ENCODE data around the gene LARGE2.

Gene LARGE2

GRCh38 chr11:45928535-45929215 lies 6.2 kb downstream of the LARGE2 start:
- DNase-seq (ENCODE audit: low read depth in 2 of 2): no peak

DNA sequence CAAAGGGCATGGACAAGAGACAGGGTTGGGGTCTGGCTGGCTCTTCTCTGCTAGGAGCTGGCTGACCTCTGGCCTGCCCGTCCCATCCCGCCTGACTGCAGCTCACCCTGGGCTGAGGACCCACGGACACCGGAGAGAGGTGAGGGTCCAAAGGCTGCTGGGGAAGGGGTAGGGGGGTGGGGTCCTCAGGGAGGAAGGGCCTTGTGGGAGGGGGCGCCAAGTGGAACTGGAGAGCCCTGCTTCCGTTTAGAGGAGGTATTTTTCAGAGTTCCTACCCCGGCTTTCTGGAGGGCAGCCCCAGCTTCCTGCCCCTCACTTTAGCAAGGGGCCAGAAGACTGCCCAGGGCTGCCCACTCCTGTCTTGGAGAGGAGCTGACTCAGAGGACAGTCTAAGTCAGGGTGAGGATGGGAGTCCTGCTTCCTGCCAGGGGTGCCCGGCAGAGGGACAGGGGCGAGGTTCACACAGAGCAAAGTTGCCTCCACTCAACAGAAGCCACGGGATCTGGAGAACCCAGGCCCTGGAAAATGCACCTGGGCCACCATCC lies 7.1 kb downstream of the LARGE2 start:
- no peak for DNase-seq (ENCODE audit: low read depth in 2 of 2)

DNA sequence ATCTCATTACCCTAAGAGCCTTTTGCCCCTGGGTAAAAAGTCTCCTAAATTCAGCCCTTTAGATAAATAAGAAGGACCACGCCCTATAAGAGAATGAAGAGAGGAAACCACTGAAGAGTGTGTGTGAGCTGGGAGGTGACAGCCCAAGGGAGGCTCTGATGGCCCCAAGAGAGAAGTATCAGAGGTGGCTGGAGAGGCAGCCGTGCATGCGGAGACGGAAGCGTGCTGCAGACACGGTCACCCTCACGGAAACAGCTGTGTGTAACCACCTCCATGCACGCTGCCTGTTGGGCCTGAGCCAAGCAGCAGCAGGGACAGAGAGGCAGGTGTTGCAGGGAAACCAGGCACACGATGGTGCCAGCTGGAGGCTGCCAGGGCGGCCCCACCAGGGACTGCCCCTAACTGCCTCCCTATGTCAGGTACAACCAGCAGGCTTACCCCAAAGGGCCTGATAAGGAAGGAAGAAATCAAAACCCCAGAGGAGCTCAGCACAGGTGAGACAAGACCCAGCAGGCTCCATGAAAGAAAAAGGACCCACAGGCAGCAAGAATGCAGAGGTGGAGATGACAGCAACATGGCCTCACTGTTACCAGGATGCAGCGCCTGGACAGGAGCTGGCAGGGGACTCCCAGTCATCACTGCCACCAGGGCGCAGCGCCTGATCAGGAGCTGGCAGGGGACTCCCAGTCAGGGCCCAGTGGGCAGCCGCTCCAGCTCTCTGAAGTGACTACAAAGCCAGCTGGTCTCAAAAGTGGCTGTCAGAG lies 7.8 kb downstream of the LARGE2 start:
- DNase-seq (ENCODE audit: low read depth in 2 of 2): no peak

DNA sequence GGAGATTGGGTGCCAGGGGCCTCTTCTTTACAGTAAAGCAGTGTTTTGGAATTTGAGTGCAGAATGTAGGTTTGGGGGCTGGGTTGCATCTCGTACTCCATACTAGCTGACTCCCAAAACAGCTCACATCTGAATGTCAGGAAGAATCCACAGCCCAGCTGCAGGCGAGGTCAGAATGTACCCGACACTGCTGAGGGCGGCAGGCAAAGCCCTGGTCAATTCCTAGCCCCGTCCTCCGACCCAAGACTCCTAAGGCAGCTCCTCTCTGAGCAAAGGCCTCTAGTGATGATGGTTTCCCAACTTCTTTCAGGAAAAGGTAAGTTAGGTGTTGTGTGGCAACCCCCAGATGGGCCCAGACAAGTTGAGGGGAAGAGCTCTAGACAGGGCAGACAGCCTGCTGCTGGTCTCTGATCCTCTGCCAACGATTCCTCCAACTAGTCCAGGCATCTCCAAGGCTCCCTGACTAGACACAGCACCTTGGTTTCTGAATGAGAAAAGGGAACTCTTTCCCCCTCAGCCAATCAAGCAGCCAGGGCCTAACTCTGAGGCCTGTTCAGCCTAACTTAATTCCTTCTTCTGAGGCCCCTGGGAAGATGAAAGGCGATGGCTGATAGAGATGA lies 8.6 kb downstream of the LARGE2 start:
- no peak for DNase-seq (ENCODE audit: low read depth in 2 of 2)

- no peak for DNase-seq (ENCODE audit: low read depth in 2 of 2)
These were observed 9.3 kb downstream of the LARGE2 start for GRCh38 chr11:45931739-45932138.

- DNase-seq (ENCODE audit: low read depth in 2 of 2): no peak
These were observed 9.8 kb downstream of the LARGE2 start for GRCh38 chr11:45932217-45932616.

- no peak for DNase-seq (ENCODE audit: low read depth in 2 of 2)
These were observed 10.8 kb downstream of the LARGE2 start for GRCh38 chr11:45933131-45933831.

DNA sequence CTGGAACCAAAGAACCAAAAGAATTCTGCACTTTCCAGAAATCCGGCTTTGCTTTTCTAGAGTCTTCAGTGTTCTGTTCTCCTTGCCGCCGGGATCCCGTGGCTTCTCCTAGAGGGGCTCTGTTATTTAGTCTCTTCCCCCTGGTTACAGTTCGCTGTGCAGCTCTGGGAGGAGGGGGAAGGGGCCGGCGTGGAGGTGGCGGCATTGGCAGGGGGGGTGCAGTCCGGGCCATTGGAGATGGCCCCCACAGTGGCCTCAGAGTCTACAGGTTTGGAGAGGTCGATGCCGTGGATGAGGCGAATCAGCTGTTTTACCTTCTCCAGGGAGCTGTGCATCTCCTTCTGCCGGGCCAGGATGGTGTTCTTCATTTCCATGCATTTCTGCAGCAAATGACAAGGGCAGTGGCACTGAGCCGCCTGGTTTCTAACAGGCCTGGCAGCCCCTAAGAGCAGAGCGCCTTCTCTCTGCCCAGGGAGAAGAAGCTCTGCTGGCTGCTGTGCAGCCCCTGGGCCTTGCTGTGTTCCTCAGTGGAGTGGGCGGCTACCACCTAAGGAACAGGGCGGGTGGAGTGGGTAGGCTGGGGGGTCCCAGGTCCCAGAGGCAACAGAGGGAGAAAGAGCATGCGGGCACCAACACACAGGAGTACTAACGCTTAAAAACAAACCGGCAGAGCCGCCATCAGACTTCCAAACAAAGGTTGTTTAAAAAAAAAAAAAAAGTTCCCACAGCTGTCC lies 11.6 kb downstream of the LARGE2 start:
- DNase-seq (ENCODE audit: low read depth in 2 of 2): no peak

DNA sequence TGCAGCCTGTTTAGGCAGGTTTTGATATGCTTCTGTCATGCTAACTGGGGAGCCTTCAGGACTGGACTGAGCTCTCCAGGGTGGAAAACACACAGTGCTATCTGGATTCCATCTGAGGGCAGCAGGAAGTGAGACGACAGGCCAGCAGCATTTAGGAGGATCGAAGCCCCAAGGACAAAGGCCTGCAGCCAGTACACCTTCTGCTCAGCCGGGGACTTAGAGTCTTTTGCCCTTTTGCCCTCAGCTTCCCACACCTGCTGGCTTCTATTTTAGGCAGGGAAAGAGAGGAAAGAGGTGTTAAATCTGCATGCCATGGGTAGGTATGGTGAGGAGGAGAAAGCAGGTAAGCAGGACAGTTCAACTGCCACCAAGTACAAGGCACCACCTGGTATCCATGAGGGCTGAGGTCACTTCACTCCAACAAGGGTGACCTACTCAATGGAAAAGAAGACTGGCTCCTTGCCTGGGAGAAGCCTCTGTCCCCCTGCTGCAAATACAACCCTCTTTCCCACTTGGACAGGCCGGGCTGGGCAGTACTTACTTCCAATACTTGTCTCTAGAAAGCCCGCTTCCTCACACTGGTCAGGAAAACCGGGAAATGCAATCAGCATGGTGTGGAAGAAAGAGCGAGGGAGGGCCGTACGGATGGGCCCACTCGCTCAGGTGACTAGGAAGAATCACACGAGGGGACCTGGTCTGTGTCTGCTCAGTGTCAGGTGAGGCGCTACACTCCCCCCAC lies 12.3 kb downstream of the LARGE2 start:
- no peak for DNase-seq (ENCODE audit: low read depth in 2 of 2)

GRCh38 chr11:45935349-45936064 lies 13.1 kb downstream of the LARGE2 start:
- no peak for DNase-seq (ENCODE audit: low read depth in 2 of 2)

DNA sequence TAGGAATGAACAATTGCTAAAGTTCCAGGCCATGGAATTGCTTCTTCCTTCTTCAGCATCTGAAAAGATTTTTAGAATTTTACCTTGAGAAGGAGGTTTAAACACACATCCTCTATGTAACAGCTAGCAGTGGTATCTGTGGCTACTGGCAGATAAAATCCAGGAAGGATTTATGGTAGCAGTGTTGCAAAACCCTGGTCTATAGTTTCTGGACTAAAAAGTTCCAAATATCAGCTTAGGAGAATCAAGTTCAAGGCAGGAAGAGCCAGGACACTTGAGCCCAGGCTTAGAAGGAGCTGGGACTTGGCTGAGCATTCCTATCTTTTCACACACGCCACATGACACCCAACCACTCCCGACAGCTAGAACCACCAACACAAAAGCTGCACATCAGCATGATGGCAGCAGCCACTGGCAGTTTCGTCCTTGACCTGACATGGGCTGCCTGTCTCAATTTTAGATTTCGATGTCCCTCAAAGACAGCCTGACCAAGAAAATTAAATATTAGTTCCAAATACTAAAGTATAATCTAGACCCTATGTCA lies 14.1 kb downstream of the LARGE2 start:
- no peak for DNase-seq (ENCODE audit: low read depth in 2 of 2)

- DNase-seq (ENCODE audit: low read depth in 2 of 2): no peak
These were observed 15.5 kb downstream of the LARGE2 start for GRCh38 chr11:45937916-45938315.

DNA sequence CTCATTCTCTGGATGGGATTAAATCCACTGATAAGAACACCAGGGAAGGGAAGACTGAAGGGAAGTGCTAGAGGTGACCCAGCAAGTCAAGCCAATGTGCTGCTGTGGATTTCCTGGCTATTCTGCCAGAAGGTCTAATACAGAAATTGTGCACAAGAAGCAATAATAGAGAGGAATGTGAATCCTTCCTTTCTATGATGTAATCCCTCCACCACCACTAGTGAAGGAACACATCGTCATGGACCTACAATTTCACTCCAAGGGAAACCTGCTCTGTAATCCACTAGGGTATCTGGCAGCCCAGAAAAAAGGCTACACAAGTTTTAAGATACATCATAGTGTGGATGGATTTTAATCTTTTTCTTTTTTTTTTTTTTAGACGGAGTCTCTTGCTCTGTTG lies 17.4 kb downstream of the LARGE2 start:
- DNase-seq (ENCODE audit: low read depth in 2 of 2): no peak

DNA sequence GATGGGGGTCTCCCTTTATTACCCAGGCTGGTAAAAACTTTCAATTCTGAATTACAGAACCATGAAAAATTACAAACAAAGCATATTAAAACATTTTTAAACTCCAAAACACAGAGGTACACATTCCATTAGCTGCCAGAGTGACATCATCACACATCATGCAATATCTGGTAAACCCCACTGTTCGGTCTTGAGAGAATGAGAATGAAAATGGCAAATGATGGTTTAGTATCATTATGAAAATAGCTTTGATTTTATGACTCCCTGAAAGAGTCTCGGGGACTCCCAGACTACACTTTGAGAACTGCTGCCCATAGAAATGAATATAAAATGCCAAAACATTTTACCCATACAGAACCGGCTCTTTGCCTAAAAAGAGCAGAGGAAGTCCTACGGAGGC lies 18.8 kb downstream of the LARGE2 start:
- no peak for DNase-seq (ENCODE audit: low read depth in 2 of 2)

DNA sequence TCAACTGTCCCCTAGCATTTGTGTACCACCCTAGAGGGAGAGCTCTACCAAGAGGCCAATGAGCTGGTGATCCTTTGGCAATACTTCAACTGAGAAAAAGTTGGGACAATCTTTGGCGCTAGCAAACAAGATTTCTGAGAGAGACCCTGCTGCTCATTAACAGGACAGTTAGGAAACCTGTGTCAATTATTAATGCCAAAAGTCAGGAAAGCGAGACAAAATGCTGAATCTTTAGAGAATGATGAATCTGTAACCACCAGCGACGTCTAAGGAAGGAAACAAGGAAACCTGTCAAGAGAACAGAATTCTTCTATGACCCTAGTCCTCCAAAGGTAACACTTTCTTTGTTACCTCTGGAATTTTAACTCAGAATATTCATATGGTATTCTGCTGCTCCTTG lies 19.9 kb downstream of the LARGE2 start:
- DNase-seq (ENCODE audit: low read depth in 2 of 2): no peak

- DNase-seq (ENCODE audit: low read depth in 2 of 2): no peak
These were observed 23.0 kb downstream of the LARGE2 start for GRCh38 chr11:45945397-45945999.

- no peak for DNase-seq (ENCODE audit: low read depth in 2 of 2)
These were observed 25.4 kb downstream of the LARGE2 start for GRCh38 chr11:45947885-45948284.

GRCh38 chr11:45948356-45948755 lies 25.9 kb downstream of the LARGE2 start:
- no peak for DNase-seq (ENCODE audit: low read depth in 2 of 2)

DNA sequence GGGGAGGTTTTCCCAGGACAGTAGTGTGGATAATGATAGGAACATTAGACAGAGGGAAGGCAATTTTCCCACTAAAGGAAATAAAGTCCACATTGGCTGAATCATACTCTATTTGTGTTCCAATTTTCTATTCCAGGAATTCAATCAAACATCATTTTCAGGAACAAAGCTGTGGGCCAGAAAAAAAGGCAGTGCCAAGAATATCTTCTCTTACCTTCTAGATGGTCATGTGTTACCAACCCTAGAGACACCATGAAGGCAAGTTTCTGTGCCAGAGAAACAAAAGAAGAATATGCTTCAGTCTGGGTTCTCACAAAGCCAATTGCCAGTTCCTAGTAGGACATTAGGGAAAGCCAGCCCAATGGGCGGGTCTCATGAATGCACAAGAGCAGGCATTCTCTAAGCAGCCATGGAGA lies 27.5 kb downstream of the LARGE2 start:
- no peak for DNase-seq (ENCODE audit: low read depth in 2 of 2)

All from activated CD4-positive, alpha-beta T cell treated with anti-CD3 and anti-CD28 coated beads for 24 hours (primary cell).